Measurements from ENCODE around the gene CNTNAP5.
"Not testable (repeated sequence)": the region's sequence is repeated elsewhere in the genome, so short reads cannot be mapped to it uniquely, and the experiment has no call there.

Gene CNTNAP5

GRCh38 chr2:124343827-124344498 lies 318.9 kb downstream of the CNTNAP5 start:
- TF ChIP-seq CTCF (IDR thresholded peaks at IDR 0.05; ENCODE audit: low read depth, low read length) = no peak
- no peak overlapping the region for H3K4me3 ChIP-seq (ENCODE audit: low read depth, low read length)

- H3K4me3 ChIP-seq (ENCODE audit: low read depth, low read length) = no peak overlapping the region
- no peak for TF ChIP-seq CTCF (IDR thresholded peaks at IDR 0.05; ENCODE audit: low read depth, low read length)
Measured at GRCh38 chr2:124347209-124347608, 322.1 kb downstream of the CNTNAP5 start.

GRCh38 chr2:124353656-124354055 lies 328.6 kb downstream of the CNTNAP5 start:
- TF ChIP-seq CTCF (IDR thresholded peaks at IDR 0.05; ENCODE audit: low read depth, low read length) = no peak
- H3K4me3 ChIP-seq (ENCODE audit: low read depth, low read length) = no peak overlapping the region

GRCh38 chr2:124354466-124354865 lies 329.4 kb downstream of the CNTNAP5 start:
- no peak for TF ChIP-seq CTCF (IDR thresholded peaks at IDR 0.05; ENCODE audit: low read depth, low read length)
- H3K4me3 ChIP-seq (ENCODE audit: low read depth, low read length) = no peak overlapping the region

- H3K4me3 ChIP-seq (ENCODE audit: low read depth, low read length) = not testable (repeated sequence)
Measured at GRCh38 chr2:124361966-124362365, 336.9 kb downstream of the CNTNAP5 start.

GRCh38 chr2:124369181-124369580 lies 344.1 kb downstream of the CNTNAP5 start:
- no peak overlapping the region for H3K4me3 ChIP-seq (ENCODE audit: low read depth, low read length)
- TF ChIP-seq CTCF (IDR thresholded peaks at IDR 0.05; ENCODE audit: low read depth, low read length) = no peak

GRCh38 chr2:124380221-124380749 lies 355.2 kb downstream of the CNTNAP5 start:
- H3K4me3 ChIP-seq (ENCODE audit: low read depth, low read length) = no peak overlapping the region
- no peak for TF ChIP-seq CTCF (IDR thresholded peaks at IDR 0.05; ENCODE audit: low read depth, low read length)
